NCI-H1694 (cell line): Measurements from ENCODE around the gene TSC22D4.
"Not testable (repeated sequence)": the region's sequence is repeated elsewhere in the genome, so short reads cannot be mapped to it uniquely, and the experiment has no call there.

Source experiments
- DNase-seq: peaks from one replicate; lab custom pipeline; 2025; lab: John Stamatoyannopoulos, UW

Gene TSC22D4

DNA sequence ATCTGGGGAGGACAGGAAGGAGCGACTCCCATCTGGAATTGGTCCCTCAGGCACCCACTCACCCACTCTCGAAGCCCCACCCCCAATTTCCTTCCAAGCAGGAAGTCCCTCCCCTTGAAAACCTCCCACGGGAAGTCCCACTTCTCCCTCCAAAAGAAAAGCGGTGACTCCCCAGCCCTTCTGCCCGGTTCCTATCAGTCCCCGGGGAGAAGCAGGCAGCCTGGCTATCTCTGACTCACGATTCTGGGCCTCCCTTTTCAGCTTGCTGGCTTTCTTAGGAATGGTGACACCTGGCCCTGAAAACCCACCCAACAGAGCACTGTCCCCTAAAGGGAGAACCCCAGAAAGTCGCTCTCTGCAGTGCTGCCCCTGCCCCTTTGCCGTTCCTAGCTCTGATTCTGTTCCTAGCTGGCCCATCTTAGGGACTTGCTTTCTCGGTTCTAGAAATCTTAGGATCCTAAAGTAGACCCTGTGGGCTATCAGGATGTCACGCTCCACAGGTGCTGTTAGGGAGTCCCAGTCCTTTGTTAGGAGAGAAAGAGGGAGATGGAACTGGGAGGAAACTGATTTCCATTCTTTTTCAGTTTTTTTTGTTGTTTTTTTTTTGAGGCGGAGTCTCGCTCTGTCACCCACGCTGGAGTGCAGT, 6.0 kb downstream of the TSC22D4 start:
- DNase-seq: no peak

DNA sequence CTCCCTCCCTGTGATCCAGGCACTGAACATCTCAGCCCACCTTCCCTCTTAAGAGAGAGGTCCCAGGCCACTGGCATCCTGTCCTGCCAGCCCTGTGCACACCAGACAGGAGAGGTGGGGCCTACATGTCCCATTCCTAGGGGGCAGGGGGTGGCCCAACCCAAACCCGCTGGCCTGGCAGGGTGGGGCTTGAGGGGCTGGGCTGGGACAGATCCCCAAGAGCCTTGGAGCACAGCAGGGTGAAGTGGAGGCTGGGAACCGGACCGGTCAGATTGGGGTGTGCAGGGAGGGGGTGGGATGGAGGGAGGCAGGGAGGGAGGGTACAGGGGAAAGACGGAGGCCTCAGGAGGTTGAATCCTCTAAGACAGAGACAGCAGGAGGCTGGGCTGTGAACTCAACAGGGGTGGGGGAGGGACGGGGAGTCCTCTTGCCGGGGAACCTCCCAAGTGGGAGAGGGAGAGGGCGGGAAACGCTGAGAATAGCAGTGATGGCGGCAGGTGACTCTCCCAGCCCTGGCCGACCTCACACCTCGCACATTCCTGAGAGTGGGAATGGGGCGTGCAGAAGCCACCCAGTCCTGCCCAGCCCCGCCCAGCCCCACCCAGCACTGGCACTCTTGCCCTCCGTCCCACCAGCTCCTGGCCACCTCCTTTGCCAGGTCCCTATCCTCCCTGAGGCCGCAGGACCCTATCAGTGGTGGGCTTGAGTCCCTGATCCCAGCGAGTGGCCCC, 6.7 kb downstream of the TSC22D4 start:
- DNase-seq: no peak

- no peak for DNase-seq
Observed at GRCh38 chr7:100471021-100471420, 8.0 kb downstream of the TSC22D4 start.

GRCh38 chr7:100469227-100470044, 9.6 kb downstream of the TSC22D4 start:
- peak; percentile 77 for DNase-seq

DNA sequence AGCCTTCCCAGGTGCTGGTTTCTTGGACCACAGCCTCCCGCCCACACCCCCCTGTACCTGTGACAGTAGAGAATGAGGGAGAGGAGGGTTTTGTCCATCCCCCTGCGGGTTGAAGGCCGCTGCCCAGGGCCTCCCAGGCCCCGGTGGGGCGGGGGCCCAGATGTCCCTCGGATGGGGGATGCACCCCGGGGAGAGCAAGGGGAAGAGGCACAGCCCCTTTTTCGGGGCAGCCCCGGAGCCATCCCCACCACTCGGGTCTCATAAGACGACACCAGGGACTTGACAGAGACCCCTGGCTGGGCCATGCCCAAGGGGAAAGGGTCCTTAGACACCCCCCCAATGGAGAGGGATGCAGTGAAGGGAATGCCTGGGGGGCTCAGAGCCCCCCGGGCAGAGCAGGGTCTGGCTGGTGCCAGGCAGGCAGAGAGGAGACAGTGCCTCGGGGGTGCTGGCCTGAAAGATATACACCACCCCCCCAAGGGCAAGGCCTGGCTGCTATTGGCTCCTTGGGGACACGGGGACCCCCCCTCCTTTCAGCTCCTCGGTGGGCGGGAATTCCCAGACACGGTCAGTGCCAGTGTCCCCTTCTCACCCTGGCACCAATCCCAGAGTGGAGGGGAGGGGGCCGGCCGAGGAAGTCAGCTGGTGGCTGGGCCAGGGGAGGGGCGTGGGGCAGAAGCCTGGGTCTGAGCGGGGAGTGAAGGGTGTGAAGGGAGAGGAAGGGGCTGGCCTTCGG, 11.2 kb downstream of the TSC22D4 start:
- no peak for DNase-seq

DNA sequence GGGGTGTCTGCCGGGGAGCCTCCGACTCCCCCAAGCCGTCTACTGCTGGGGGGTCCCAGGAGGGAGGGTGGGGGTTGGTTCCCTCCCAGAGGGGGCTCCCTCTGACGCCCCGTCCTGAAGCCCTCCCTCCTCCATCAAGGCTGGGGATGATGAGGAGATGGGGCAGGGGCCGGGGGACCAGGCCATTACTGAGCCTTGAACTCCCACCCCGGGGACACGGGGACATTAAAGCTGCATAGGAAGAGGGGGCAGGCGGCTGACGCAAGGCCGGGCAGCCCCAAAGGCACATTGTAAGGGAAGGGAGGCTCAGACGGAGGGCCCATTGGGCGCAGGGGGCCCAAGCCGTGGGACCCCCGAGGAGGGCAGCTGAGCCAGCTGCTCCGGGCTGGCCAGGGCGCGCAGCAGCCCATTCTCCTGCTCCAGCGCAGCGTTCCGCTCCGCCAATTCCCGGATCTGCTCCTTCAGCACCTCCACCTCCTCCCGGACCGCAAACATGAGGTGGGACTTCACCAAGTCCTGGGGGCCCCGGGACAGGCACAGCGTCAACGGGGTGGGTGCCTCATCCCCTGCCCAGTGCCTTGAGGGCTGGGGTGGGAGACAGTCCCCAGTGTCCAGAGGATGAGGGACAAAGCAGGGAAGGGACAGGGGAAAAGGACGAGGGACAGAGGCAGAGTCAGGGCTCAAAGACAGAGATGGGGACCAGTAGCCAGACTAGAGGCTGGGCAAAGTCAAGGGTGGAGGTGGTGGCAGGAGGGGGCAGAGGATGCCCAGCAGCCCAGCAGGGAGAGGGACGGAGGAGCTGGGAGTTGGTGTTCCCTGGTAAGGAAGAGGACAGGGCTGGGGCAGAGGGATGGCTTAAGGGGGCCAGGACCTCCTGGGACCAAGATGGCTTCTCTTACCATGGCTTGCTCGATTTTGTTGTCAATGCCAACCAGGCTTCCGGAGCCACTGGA, 12.1 kb downstream of the TSC22D4 start:
- no peak for DNase-seq

- peak; percentile 63 for DNase-seq
Observed at GRCh38 chr7:100465702-100466311, 13.2 kb downstream of the TSC22D4 start.

GRCh38 chr7:100465299-100465698, 13.7 kb downstream of the TSC22D4 start:
- DNase-seq: no peak

DNA sequence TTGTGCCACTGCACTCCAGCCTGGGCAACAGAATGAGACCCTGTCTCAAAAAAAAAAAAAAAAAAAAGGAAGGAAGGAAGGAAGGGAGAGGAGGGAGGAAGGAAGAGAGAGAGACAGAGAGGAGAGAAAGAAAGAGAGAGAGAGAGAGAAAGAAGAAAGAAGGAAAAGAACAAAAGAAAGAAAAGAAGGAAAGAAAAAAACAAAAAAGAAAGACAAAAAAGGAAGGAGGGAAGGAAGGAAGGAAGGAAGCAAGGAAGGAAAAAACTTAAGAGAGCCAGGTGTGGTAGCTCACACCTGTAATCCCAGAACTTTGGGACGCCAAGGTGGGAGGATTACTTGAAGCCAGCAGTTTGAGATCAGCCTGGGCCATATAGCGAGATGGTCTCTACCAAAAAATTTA, 14.2 kb downstream of the TSC22D4 start:
- DNase-seq: no peak

DNA sequence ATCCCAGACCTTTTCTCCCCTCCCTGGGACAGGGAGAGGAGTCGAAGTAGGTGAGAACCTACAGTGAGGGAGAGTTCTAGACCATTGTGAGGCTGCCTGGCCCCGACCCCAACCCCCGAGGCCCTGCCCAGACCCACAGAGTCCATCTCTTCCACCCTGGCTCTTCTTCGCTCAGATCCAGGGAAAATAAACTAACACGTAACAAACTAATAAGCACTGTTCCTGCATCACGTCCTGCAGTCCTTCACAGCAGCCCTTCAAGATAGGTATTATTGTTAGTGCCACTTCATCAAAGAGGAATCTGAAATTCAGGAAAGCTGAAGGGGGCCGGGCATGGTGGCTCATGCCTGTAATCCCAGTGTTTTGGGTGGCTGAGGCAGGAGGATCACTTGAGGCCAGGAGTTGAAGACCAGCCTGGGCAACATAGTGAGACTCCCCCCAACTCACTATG, 14.8 kb downstream of the TSC22D4 start, which contains the start of gene SPACDR:
SPACDR (minus strand) TSS at position 51 of the 451 bp plus-strand sequence. CDS start 235 bp downstream, outside the sequence.
- no peak for DNase-seq

DNA sequence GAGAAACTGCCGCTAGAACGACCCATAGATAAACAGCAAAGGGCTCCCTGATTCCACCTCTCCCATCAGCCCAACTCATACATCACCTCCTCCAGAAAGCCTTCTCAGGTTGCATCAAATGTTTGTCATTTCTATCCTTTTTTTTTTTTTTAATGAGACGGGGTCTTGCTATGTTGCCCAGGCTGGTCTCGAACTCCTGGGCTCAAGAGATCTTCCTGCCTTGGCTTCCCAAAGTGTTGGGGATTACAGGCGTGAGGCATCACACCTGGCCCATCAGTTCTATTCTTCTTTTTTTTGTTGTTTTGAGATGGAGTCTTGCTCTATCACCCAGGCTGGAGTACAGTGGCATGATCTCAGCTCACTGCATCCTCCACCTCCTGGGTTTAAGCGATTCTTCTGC, 22.0 kb downstream of the TSC22D4 start:
- DNase-seq: no peak

DNA sequence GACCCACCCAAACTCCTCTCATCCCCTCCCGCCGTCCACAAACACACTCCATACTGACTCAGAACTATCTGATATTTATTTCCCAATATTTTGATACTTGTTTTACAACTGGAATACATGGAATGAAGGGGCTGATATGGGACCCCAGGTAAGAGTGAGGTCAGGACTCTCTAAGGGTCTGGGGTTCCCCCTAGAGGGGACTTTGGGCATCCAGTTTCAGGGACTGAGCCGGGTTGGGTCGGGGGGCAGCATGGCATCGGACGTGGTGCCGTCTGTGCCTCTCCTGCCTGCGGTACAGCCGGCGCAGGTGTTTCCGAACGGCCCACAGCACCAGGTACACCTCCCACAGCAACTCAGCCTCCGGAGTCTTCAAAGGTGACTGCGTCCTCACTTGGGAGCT, 22.5 kb downstream of the TSC22D4 start:
- no peak for DNase-seq

DNA sequence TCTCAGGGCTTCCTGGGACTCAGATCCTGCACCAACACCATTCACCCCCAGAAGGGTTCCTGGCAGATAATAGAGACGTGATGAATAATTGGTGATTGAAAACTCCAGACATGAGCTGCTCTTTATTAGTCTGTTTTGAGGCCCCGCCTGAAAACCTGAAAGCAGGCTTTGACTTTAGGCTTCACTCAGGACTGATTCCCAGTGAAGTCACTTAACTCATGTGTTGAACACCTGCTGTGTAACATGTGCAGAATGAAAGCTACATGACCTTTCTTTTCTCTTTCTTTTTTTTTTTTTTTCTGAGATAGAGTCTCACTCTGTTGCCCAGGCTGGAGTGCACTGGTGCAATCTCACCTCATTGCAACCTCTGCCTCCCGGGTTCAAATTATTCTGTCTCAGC, 23.8 kb downstream of the TSC22D4 start:
- DNase-seq: no peak

DNA sequence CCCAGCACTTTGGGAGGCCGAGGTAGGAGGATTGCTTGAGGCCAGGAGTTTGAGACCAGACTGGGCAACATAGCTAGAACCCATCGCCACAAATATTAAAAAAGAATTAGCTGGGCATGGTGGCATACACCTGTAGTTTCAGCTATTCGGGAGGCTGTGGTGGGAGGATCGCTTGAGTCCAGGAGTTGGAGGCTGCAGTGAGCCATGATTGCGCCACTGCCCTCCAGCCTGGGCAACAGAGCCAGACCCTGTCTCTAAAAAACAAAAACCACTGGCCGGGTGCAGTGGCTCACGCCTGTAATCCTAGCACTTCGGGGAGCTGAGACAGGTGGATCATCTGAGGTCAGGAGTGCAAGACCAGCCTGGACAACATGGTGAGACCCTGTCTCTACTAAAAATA, 25.2 kb downstream of the TSC22D4 start:
- DNase-seq: not testable (repeated sequence)

DNA sequence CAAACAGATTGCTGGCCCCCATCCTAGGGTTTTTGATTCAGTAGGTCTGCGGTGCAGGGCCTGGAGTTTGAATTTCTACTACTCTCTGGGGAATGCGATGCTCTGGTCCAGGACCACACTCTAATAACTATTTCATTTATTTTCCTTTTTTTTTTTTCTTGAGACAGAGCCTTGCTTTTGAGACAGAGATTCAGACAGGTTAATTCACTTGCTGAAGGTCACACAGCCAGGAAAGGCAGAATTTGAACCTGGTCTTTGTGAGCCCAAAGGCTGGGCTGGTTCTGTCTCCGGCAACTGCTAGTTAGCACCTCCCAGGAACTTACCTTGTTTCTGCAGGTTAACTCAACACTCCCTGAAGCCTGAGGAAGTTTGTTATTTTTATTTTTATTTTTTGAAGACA, 26.5 kb downstream of the TSC22D4 start:
- no peak for DNase-seq

DNA sequence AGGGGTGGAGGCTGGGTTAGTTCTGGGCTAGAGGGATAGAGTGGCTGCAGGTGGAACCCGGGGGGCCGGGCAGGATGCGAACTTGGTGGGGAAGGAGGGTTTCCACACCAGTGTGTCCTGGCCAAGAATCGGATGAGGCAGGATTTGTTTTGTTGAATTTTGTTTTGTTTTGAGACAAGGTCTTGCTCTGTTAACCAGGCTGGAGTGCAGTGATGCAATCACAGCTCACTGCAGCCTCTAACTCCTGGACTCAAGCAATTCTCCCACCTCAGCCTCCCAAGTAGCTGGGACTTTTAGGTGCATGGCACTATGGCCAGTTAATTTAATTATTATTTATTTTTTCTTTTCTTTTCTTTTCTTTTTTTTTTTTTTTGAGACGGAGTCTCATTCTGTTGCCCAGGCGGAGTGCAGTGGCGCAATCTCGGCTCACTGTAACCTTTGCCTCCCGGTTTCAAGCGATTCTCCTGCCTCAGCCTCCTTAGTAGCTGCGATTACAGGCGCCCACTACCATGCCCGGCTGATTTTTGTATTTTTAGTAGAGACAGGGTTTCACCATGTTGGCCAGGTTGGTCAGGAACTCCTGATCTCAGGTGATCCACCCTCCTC, 29.7 kb downstream of the TSC22D4 start:
- DNase-seq: no peak

DNA sequence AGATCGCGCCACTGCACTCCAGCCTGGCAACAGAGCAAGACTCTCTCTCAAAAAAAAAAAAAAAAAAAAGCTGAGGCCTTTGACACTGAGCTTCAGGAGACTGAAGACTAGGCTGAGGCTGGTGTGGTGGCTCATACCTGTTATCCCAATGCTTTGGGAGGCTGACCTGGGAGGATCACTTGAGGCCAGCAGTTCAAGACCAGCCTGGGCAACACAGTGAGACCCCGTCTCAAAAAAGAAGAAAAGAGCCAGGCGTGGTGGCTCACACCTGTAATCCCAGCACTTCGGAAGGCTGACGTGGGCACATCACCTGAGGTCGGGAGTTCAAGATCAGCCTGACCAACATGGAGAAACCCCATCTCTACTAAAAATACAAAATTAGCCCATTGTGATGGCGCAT, 31.7 kb downstream of the TSC22D4 start:
- not testable (repeated sequence) for DNase-seq

DNA sequence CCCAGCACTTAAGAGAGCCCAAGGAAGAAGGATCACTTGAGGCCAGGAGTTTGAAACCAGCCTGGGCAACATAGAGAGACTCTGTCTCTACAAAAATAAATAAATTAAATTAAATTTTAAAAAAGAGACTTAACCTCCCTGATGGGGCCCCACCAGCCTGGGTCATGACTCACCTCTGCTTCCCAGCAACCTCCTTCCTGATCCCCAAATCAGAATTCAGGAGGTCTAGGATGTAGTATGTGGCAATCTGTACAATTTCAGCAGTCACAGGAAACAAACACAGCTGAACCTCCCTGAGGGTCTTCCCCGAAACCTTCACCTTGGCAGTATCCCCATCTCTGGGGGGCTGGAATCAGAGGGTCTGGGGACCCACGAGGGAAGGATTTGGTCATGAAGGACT, 33.0 kb downstream of the TSC22D4 start:
- DNase-seq: no peak

DNA sequence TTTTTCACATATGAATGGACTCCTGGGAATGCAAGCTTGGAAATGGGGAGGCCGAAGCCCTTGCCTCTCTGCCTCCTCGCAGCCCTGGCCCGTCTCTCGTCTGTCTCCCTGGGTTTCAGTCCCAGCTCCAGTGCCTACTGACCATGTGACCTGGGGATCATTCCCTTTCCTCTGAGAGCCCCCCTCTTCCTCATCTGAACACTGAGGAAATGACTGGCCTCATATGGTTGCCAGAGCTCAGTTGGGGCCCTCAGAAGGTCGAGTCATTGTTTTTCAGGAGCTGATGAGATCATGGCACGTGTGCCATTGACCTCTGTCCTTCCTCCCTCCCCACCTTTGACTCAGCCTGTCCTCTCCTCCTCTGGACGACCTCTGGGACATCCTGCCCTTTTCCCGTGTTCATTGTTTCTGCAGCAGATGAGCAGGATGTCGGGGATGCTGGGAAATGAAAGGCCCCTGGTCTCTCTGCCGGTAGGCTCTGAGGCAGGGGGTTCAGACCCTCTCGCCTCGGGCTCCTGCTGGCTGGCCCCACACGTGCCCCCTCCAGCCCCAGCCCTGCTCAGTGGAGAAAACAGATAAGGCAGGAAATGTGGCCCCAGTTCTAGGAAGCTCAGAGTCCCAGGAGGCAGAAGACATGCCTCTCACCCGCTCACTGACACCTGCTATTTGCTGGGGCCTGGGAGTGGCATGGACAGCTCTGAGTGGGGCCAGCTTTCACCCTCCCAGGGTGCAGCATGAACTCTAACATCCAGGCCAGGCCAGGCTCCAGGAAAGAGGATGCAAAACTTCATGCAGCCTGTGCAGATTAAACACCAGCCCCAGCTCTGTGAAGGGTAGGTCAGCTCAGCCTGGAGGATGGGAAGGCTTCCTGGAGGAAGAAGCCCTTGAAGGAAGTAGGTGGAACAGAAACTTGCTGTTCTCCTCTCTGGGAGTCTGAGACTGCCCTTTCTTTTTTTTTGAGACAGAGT, 34.4 kb downstream of the TSC22D4 start:
- DNase-seq: no peak
